ENCODE measurements around the gene FMNL3. TPM values are rescaled to one million over a fixed set of nuclear protein-coding genes. Genes with fewer than 3 reads are reported as not detected.

FMNL3 gene
- polyA plus RNA-seq, 1 experiment: 15.8 TPM

GRCh38 chr12:49664167-49664566 lies 43.0 kb downstream of the FMNL3 start:
- no peak overlapping the region for H3K27ac ChIP-seq (ENCODE audit: low read depth, low read length)
- H3K9me3 ChIP-seq (ENCODE audit: control insufficient read depth, insufficient read depth, low read length): no peaks in the 10 kb centered on the region; the same call in 1 of the 2 replicates
- H3K4me3 ChIP-seq (ENCODE audit: low read depth, low read length): no peak overlapping the region
- ChIA-PET CTCF (interaction anchor here (1.2 to 2.0 kb wide), 2 partner anchors 9 to 12 kb away, joined by 7 to 8 read pairs; no protein-coding TSS in a partner anchor), POLR2A (interaction anchor here (1.6 kb wide), 1 partner anchor 9 kb away, joined by 17 read pairs; no protein-coding TSS in a partner anchor)
- DNase-seq (ENCODE audit: low read depth, low spot score): no peak
- TF ChIP-seq CTCF (IDR thresholded peaks at IDR 0.05; ENCODE audit: low read depth, low read length): no peak
- no peaks in the 10 kb centered on the region for H3K27me3 ChIP-seq (ENCODE audit: control insufficient read depth, insufficient read depth, low read length)

GRCh38 chr12:49662998-49663843 lies 44.0 kb downstream of the FMNL3 start:
- CTCF ChIA-PET: interaction anchor here (0.8 to 2.0 kb wide), 6 partner anchors 10 to 78 kb away, joined by 3 to 8 read pairs (median 4); partner anchors contain the start of gene TMBIM6

GRCh38 chr12:49661746-49662145 lies 45.5 kb downstream of the FMNL3 start:
- CTCF ChIA-PET: no interaction called here
- Histone ChIP-seq H3K4me3 (ENCODE audit: low read depth, low read length) (no peak overlapping the region), H3K27me3 (ENCODE audit: control insufficient read depth, insufficient read depth, low read length) (no peaks in the 10 kb centered on the region), H3K27ac (ENCODE audit: low read depth, low read length) (peak overlapping the region; percentile 21), H3K9me3 (ENCODE audit: control insufficient read depth, insufficient read depth, low read length) (no peaks in the 10 kb centered on the region; the same call in 1 of the 2 replicates)
- POLR2A ChIA-PET: interaction anchor here (0.5 kb wide), 1 partner anchor 10 kb away, joined by 3 read pairs; no protein-coding TSS in a partner anchor
- no peak for TF ChIP-seq CTCF (IDR thresholded peaks at IDR 0.05; ENCODE audit: low read depth, low read length)
- no peak for DNase-seq (ENCODE audit: low read depth, low spot score)

More at GRCh38 chr12:49662998-49663843, 44.0 kb downstream of the FMNL3 start:
- H3K4me3 ChIP-seq (ENCODE audit: low read depth, low read length): no peak overlapping the region
- no peaks in the 10 kb centered on the region; the same call in 1 of the 2 replicates for H3K9me3 ChIP-seq (ENCODE audit: control insufficient read depth, insufficient read depth, low read length)
- POLR2A ChIA-PET: interaction anchor here (0.6 to 1.6 kb wide), 4 partner anchors 10 to 78 kb away, joined by 3 to 17 read pairs (median 4); partner anchors contain the start of gene TMBIM6
- no peak for TF ChIP-seq CTCF (IDR thresholded peaks at IDR 0.05; ENCODE audit: low read depth, low read length)
- H3K27ac ChIP-seq (ENCODE audit: low read depth, low read length): peak overlapping the region; percentile 89
- no peaks in the 10 kb centered on the region for H3K27me3 ChIP-seq (ENCODE audit: control insufficient read depth, insufficient read depth, low read length)
- peak; percentile 46 for DNase-seq (ENCODE audit: low read depth, low spot score)

GRCh38 chr12:49661191-49661590 lies 46.0 kb downstream of the FMNL3 start:
- H3K4me3 ChIP-seq (ENCODE audit: low read depth, low read length): no peak overlapping the region
- POLR2A ChIA-PET: no interaction called here
- no peak for TF ChIP-seq CTCF (IDR thresholded peaks at IDR 0.05; ENCODE audit: low read depth, low read length)
- H3K27me3 ChIP-seq (ENCODE audit: control insufficient read depth, insufficient read depth, low read length): no peaks in the 10 kb centered on the region
- CTCF ChIA-PET: no interaction called here
- no peaks in the 10 kb centered on the region; the same call in 1 of the 2 replicates for H3K9me3 ChIP-seq (ENCODE audit: control insufficient read depth, insufficient read depth, low read length)
- H3K27ac ChIP-seq (ENCODE audit: low read depth, low read length): no peak overlapping the region
- DNase-seq (ENCODE audit: low read depth, low spot score): no peak

- no peak for DNase-seq (ENCODE audit: low read depth, low spot score)
- Histone ChIP-seq H3K4me3 (ENCODE audit: low read depth, low read length) (no peak overlapping the region), H3K9me3 (ENCODE audit: control insufficient read depth, insufficient read depth, low read length) (no peaks in the 10 kb centered on the region; the same call in 1 of the 2 replicates), H3K27ac (ENCODE audit: low read depth, low read length) (no peak overlapping the region), H3K27me3 (ENCODE audit: control insufficient read depth, insufficient read depth, low read length) (no peaks in the 10 kb centered on the region)
- CTCF ChIA-PET: no interaction called here
- POLR2A ChIA-PET: interaction anchor here (0.8 kb wide), 1 partner anchor 82 kb away, joined by 3 read pairs; the partner anchor contains the start of gene TMBIM6
- no peak for TF ChIP-seq CTCF (IDR thresholded peaks at IDR 0.05; ENCODE audit: low read depth, low read length)
Observed at GRCh38 chr12:49659753-49660152, 47.5 kb downstream of the FMNL3 start.

Measured in AG04450 (cell line).